Heart left ventricle (tissue), 16 donors: ENCODE measurements around the gene SCAI. TPM values are rescaled to one million over a fixed set of nuclear protein-coding genes. Genes with fewer than 3 reads are reported as not detected.

Source experiments
- ATAC-seq, 4 donors: fragments of 200-7000 bp; cut with Tn5 transposase; one replicate each; pipeline ENCODE4 v1.9.1; 2020 to 2022; ENCODE audit warnings: moderate library complexity in 4 of 4, mild to moderate bottlenecking in 3 of 4, moderate number of reproducible peaks in 1 of 4
- DNase-seq, 5 donors: peaks; one replicate each; pipeline ENCODE4 v3.0.0-alpha.2; 2020
- H3K27ac ChIP-seq, 12 donors: fragments of 200-600 bp; sonication (generic) in 4 of 12; one replicate each; pipeline versions ENCODE4 v1.5.0 to v1.8.0; 2016 to 2022; ENCODE audit warnings: mild to moderate bottlenecking in 2 of 12
- H3K27me3 ChIP-seq, 9 donors: fragments of 200-600 bp; sonication (generic) in 2 of 9; one replicate each; pipeline versions ENCODE4 v1.5.1 to v1.8.0; 2016 to 2022; ENCODE audit warnings: mild to moderate bottlenecking in 3 of 9
- H3K36me3 ChIP-seq, 9 donors: fragments of 200-600 bp; sonication (generic) in 2 of 9; one replicate each; pipeline versions ENCODE4 v1.5.0 to v1.8.0; 2018 to 2022; ENCODE audit warnings: mild to moderate bottlenecking in 2 of 9
- H3K4me1 ChIP-seq, 12 donors: fragments of 200-600 bp; sonication (generic) in 4 of 12; one replicate each; pipeline versions ENCODE4 v1.5.0 to v1.8.0; 2016 to 2022; ENCODE audit warnings: mild to moderate bottlenecking in 3 of 12
- H3K4me3 ChIP-seq, 12 donors: fragments of 200-600 bp; sonication (generic) in 4 of 12; one replicate each; pipeline versions ENCODE4 v1.5.0 to v1.8.0; 2017 to 2022; ENCODE audit warnings: mild to moderate bottlenecking in 9 of 12, moderate library complexity in 4 of 12
- H3K9me3 ChIP-seq, 12 donors: fragments of 200-600 bp; sonication (generic) in 4 of 12; one replicate each; pipeline versions ENCODE4 v1.5.0 to v1.8.0; 2016 to 2022; ENCODE audit warnings: mild to moderate bottlenecking in 1 of 12
- POLR2A ChIP-seq, 2 donors: fragments of 450-650 bp; IDR thresholded peaks; one replicate each; pipeline ENCODE4 v1.6.1; 2017; ENCODE audit warnings: antibody characterized with exemption in 2 of 2, mild to moderate bottlenecking in 2 of 2, moderate library complexity in 2 of 2
- WGBS, 4 donors: extraction: QIAGEN DNeasy Blood & Tissue Kit in 2 of 4; methylation state at CpG; one replicate each; pipeline versions ENCODE4 v1.1.5 to v1.1.7; 2013 to 2018; 5-methylcytosine and 5-hydroxymethylcytosine counted together
- intact Hi-C, 10 donors: fragments of 100-400 bp; cut with DNase I; formaldehyde crosslinking; loops; one replicate each; pipeline versions ENCODE4 v1.11.1 to v1.14.2; 2022
- long read RNA-seq, 3 donors: library from polyadenylated mRNA; unstranded; transcript quantifications; one replicate each; pipeline ENCODE4 v2.0.0, GENCODE V29; 2020 to 2021
- polyA plus RNA-seq, 2 donors: library from polyadenylated mRNA; stranded (reverse); fragments of 200-250 nt; gene quantifications; one replicate each; pipeline ENCODE4 v1.2.3, GENCODE V29; 2013
- total RNA-seq, 9 donors: library from RNA; depleted of rRNA in 2 of 9; stranded (reverse); fragments of >200 nt in 2 of 9; fragmentation: NEBNext Ultra II Directional in 3 of 9; extraction: Animal tissue kit (Norgen Biotek cat#: 25700) in 3 of 9; gene quantifications; one replicate each; pipeline versions ENCODE4 v1.1.0 to v1.2.4, GENCODE V29; 2016 to 2023
- TF ChIP-seq, protein P1 (sequence below), 12 donors: fragments of 200-600 bp; sonication (generic) in 4 of 12; IDR thresholded peaks; one replicate each; pipeline versions ENCODE4 v1.5.0 to v1.8.0; 2018 to 2022; ENCODE audit warnings: antibody characterized with exemption in 12 of 12, mild to moderate bottlenecking in 5 of 12
- donor health status: ischemic (EF 13 %, LVEDD 7.1; RV severe dilation, severe dysfunction).
- donor health status: healthy with polysubstance abuse.
- donor health status: DM: no; HTN: yes; CAD: no.
- donor health status: DM: no; HTN: no; CAD: no.
- donor health status: ischemic (EF 25% LVEDD 6.9; RV normal size, moderate dysfunction).
- donor health status: ischemic (EF 25% LVEDD 5.7; RV mildly dilated, moderate dysfunction).
- donor health status: healthy.
- donor health status: DM: yes; HTN: yes; CAD: no.
- donor health status: ischemic (EF 35%, LVEDD 5.7; RV mildly dilated, moderate dysfunction).
- donor health status: nonischemic (EF 11% LVEDD 7.7; RV severe dilation, severe dysfunction).
- donor health status: DM: yes; HTN: yes; CAD: no.
- donor health status: PGD.
- donor health status: ischemic (EF 29% LVEDD 5.4; RV normal size, mild dysfunction).
- donor health status: nonischemic (EF 23%, LVEDD 6.1; RV moderate dilation, normal function).

Gene SCAI
- 1 to 10 TPM; 1.8 to 5.3 (median 4.0) TPM for total RNA-seq
- 1 to 10 TPM; 1.4 to 1.6 TPM for polyA plus RNA-seq
- long read RNA-seq, donor 1 = 0 reads
- long read RNA-seq, donor 2, full-length matches to known transcripts = 5 of 6 reads
- long read RNA-seq, donor 2, partial matches to known transcripts = 1 of 6 reads
- long read RNA-seq, donor 2, other reads (novel, unspliced or antisense) = 0 of 6 reads
- long read RNA-seq, donor 3, full-length matches to known transcripts = 1 of 1 reads
- long read RNA-seq, donor 3, partial matches to known transcripts = 0 of 1 reads
- long read RNA-seq, donor 3, other reads (novel, unspliced or antisense) = 0 of 1 reads

- DNase-seq (peak; percentile 99 to 100 (median 99)), ATAC-seq (peak; percentile 100)
- TF ChIP-seq, protein P1, sequence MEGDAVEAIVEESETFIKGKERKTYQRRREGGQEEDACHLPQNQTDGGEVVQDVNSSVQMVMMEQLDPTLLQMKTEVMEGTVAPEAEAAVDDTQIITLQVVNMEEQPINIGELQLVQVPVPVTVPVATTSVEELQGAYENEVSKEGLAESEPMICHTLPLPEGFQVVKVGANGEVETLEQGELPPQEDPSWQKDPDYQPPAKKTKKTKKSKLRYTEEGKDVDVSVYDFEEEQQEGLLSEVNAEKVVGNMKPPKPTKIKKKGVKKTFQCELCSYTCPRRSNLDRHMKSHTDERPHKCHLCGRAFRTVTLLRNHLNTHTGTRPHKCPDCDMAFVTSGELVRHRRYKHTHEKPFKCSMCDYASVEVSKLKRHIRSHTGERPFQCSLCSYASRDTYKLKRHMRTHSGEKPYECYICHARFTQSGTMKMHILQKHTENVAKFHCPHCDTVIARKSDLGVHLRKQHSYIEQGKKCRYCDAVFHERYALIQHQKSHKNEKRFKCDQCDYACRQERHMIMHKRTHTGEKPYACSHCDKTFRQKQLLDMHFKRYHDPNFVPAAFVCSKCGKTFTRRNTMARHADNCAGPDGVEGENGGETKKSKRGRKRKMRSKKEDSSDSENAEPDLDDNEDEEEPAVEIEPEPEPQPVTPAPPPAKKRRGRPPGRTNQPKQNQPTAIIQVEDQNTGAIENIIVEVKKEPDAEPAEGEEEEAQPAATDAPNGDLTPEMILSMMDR (IDR thresholded peaks at IDR 0.05) = peak; percentile 96 to 100 (median 99)
- TF ChIP-seq POLR2A (IDR thresholded peaks at IDR 0.05) = peak in 1 of 2 donors; percentile 59
- Histone ChIP-seq H3K4me3 (peak within 1 kb of the TSS; percentile 61 to 91 (median 72)), H3K36me3 (peaks cover 0 to 16% (median under 1%) of the 10 kb centered on the region in 9 donors), H3K4me1 (peaks cover 0 to 15% (median 7%) of the 10 kb centered on the region in 12 donors), H3K27me3 (no peaks in the 10 kb centered on the region), H3K27ac (peak within 1 kb of the TSS in 9 of 12 donors; percentile 8 to 83 (median 52)), H3K9me3 (no peaks in the 10 kb centered on the region)
- WGBS, 4 donors = 1% methylated on average over 21 to 46 of the region's 46 CpGs
- intact Hi-C loops = loop anchor here (1.0 to 10.0 kb wide), 18 partner anchors 44 to 371 kb away; partner anchors contain the start of genes GOLGA1 (in 8 of the 10), NR6A1 (in 4 of the 10), ARPC5L (in 2 of the 10) and PPP6C (in 2 of the 10)
Measured at GRCh38 chr9:125143377-125144090, at the start of gene SCAI. SCAI (minus strand) TSS chr9:125143528; CDS start chr9:125143437, 91 bp downstream.

- intact Hi-C loops = loop anchor here in 1 of 10 donors (10.0 kb wide), 1 partner anchor 326 kb away; the partner anchor contains the start of genes ARPC5L and RPL35
- Histone ChIP-seq H3K4me3 (peak overlapping the region; percentile 37 to 100 (median 99)), H3K27me3 (no peaks in the 10 kb centered on the region), H3K9me3 (no peaks in the 10 kb centered on the region), H3K36me3 (no peaks in the 10 kb centered on the region), H3K27ac (peak overlapping the region; percentile 71 to 97 (median 93)), H3K4me1 (peaks cover 0 to 46% (median 34%) of the 10 kb centered on the region in 12 donors)
- TF ChIP-seq POLR2A (IDR thresholded peaks at IDR 0.05) = no peak
- TF ChIP-seq, protein P1 (IDR thresholded peaks at IDR 0.05) = no peak
- 52 to 63% (median 59%) methylated on average over 14 of the region's 14 CpGs for WGBS, 4 donors
- ATAC-seq = no peak
- DNase-seq = no peak
Measured at GRCh38 chr9:125190361-125190801, 47.1 kb upstream of the SCAI start.

DNA sequence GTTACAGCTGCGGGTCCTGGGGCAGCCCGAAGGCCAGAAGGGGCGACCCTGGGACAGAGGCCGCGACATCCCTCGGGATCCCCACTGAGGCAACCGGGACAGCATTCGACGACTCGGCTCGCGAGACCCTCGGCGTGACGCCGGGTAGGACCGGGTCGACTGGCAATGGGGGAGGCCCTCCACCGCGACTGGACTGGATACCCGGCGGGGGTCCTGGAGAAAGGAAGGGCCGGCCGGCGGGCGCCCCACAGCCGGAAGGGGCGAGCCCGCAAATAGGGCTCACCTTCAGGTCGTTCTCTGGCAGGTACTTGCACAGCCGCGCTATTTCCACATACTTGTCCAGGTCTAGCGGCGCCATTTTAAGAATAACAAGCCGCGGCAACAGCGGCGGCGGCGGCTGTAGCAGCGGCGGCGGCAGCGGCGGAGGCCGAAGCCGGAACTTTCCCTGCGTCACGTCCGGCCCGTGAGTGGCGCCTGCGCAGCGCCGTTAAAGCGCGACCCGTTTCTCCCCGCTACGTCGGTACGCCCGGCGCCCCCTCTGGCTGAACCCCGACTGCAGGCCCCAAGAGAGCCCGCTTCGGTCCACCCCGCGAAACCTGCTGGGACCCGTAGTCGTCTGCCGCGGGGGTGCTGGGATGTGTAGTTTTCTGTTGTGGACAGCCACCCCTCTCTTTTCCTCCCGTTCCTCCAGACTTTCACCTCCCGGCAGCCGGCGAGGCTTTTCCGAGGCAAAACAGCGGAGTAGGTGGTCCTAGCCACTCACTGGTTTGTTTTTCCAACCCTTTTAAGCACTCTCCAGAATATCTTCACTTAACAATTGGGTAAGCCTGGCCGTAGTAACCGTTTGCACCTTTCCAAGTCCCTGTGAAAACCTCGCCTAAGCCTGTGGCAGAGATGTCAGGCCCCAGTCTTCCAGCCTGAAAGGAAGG lies 46.3 kb upstream of the SCAI start, which contains the start of gene PPP6C:
PPP6C (minus strand) TSS at position 443 of the 929 bp plus-strand sequence; CDS start at position 358, 85 bp downstream.
- peak; percentile 98 to 99 (median 99) for ATAC-seq
- 0 to 1% (median 0%) methylated on average over 22 to 82 of the region's 82 CpGs for WGBS, 4 donors
- no peaks in the 10 kb centered on the region for H3K9me3 ChIP-seq
- peak within 1 kb of the TSS; percentile 71 to 97 (median 93) for H3K27ac ChIP-seq
- H3K36me3 ChIP-seq = no peaks in the 10 kb centered on the region
- H3K4me3 ChIP-seq = peak within 1 kb of the TSS; percentile 60 to 100 (median 99)
- H3K4me1 ChIP-seq = peaks cover 0 to 49% (median 35%) of the 10 kb centered on the region in 12 donors
- H3K27me3 ChIP-seq = no peaks in the 10 kb centered on the region
- DNase-seq = peak; percentile 98 to 99 (median 98)
- intact Hi-C loops = loop anchor here in 3 of 10 donors (2.0 to 10.0 kb wide), 5 partner anchors 47 to 325 kb away; partner anchors contain the start of genes SCAI (in 2 of the 3), ARPC5L (in 1 of the 3), GOLGA1 (in 1 of the 3) and HSPA5 (in 1 of the 3)
- TF ChIP-seq POLR2A (IDR thresholded peaks at IDR 0.05) = peak; percentile 8 to 81
- TF ChIP-seq, protein P1 (IDR thresholded peaks at IDR 0.05) = peak; percentile 53 to 86 (median 64)
